Measurements from ENCODE around the gene CHAD.
"Not testable (repeated sequence)": the region's sequence is repeated elsewhere in the genome, so short reads cannot be mapped to it uniquely, and the experiment has no call there.

Gene CHAD

GRCh38 chr17:50425682-50426471 is 42.8 kb downstream of the CHAD start, which contains the start of gene ACSF2:
Gene ACSF2 (plus strand): TSS chr17:50426218. CDS start chr17:50426262, 44 bp downstream.
- peak; percentile 67 to 75 for DNase-seq

GRCh38 chr17:50424996-50425681 is 43.5 kb downstream of the CHAD start:
- no peak for DNase-seq

- DNase-seq, result no peak
Observed at GRCh38 chr17:50424246-50424995, 44.3 kb downstream of the CHAD start.

GRCh38 chr17:50423553-50424159 is 45.0 kb downstream of the CHAD start:
- peak in 1 of 2 donors; percentile 5 for DNase-seq

GRCh38 chr17:50422738-50423137 is 45.9 kb downstream of the CHAD start:
- no peak for DNase-seq

GRCh38 chr17:50421308-50422051 is 47.2 kb downstream of the CHAD start:
- peak in 1 of 2 donors; percentile 21 for DNase-seq

- no peak for DNase-seq
Observed at GRCh38 chr17:50420419-50421112, 48.1 kb downstream of the CHAD start.

GRCh38 chr17:50419577-50419976 is 49.1 kb downstream of the CHAD start:
- DNase-seq, result not testable (repeated sequence)

- no peak for DNase-seq
Observed at GRCh38 chr17:50414808-50415207, 53.9 kb downstream of the CHAD start.
